GM20000 (cell line): ENCODE measurements around the gene SLC25A26.
"Not testable (repeated sequence)": the region's sequence is repeated elsewhere in the genome, so short reads cannot be mapped to it uniquely, and the experiment has no call there.

Experiments used
- DNase-seq: peaks from one replicate; pipeline ENCODE4 v3.0.0; 2012; ENCODE audit warnings: low spot score
- TF ChIP-seq, protein P1 (sequence below): IDR thresholded peaks from 2 replicates; pipeline ENCODE4 v1.5.1; 2012; ENCODE audit warnings: mild to moderate bottlenecking, control low read depth; ENCODE audit errors: extremely low read depth, missing control alignments

Gene SLC25A26

DNA sequence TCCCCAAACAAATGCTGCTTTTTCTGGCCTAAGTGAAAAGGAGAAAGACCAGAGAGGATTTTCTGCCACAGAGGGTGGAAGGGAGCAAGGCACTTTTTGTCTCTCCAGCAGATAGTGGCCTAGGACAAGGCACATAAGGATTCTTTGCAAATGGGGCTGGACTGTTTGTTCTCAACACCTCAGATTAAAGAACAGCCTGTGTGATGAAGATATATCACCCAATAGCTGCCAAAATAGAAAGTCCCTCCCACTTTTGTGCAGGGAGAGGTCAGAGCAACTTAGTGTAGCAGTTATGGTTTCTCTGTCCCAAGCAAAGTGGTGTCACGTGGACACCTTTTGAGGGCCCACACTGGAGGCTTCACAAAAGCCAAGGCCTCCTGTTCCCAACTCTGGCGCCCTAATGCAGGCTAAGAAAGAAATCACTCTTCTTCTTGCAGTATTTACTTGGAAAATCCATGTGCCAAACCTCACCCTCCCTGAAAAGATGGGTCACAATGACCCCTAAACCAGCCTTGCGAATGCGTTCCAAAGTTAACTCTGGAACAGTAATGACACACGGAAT lies 195.1 kb downstream of the SLC25A26 start:
- no peak for DNase-seq
- TF ChIP-seq, protein P1, sequence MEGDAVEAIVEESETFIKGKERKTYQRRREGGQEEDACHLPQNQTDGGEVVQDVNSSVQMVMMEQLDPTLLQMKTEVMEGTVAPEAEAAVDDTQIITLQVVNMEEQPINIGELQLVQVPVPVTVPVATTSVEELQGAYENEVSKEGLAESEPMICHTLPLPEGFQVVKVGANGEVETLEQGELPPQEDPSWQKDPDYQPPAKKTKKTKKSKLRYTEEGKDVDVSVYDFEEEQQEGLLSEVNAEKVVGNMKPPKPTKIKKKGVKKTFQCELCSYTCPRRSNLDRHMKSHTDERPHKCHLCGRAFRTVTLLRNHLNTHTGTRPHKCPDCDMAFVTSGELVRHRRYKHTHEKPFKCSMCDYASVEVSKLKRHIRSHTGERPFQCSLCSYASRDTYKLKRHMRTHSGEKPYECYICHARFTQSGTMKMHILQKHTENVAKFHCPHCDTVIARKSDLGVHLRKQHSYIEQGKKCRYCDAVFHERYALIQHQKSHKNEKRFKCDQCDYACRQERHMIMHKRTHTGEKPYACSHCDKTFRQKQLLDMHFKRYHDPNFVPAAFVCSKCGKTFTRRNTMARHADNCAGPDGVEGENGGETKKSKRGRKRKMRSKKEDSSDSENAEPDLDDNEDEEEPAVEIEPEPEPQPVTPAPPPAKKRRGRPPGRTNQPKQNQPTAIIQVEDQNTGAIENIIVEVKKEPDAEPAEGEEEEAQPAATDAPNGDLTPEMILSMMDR, result no peak

DNA sequence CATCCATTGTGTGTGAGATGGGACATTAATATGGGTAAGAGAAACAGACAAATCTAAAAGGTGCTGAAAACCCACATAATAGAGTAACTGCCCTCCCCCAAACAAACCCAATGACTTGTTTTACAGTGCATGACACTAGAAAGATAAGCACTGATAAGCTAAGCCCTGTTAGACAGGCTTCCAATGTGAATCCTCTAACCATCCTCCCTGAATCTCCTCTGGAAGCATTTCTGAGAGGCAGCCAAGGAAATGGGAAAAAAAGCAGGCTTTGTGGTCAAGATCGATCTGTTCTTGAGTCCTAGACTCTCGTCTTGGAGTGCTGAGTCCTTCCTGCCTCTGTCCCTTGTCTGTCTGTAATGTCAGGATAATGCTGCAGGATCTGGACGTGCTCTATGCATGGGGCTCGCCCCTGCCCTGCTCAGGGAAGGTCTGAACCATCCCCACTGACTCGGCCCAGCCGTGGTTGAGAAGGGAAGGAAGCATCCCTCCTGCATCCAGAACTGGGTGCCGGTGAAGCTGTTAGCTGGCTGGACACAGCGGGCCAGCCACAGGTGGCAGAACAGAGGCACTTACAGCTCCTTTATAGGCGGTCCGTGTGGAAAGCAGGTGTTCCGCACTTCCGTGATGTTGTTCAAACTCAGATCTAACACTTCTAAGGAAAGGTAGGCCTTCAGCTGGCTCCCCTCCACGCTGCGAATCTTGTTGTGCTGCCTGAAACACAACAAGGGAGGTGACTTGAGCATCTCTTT lies 195.9 kb downstream of the SLC25A26 start:
- no peak for DNase-seq
- TF ChIP-seq, protein P1, result no peak

DNA sequence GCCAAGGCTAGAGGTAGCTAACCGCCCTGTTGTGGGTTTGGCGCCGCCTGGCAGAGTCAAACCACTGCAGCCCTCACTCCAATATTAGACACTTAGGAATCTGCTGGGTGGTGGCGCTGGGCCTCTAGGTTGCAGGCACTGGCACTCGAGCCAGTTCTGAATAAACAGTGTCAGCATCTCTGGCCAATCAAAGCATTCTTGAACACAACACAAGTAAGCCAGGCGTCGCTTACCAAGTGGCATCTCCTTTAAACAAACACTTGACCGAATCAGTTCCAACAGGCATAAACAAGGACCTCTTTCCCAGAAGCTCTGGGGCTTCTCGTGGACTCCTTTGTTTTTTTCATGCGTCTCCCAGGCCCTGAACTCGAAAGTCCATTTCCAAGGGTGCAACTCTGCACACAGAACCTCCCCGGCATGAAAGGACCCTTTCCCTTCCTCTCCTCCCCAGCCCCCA lies 197.7 kb downstream of the SLC25A26 start:
- no peak for DNase-seq

DNA sequence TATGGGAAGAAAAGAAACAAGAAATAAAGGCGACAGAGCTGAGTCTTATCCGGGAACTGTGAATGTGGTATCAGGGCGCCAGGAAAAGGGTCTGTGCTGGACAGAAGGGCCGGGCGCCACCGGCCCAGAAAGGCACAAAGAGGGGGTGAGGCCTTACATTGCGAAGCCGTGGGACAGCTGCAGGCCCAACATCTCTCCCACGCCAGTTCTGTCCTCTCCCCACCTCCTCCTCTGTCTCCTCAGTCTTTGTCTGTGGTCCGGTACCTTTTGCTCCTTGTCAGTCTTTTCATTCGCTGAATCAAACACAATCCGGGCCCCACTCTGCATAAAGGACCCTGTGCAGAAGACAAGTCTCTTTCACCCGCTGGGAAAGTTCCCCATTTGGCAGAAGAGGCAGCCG lies 198.2 kb downstream of the SLC25A26 start:
- no peak for DNase-seq
- TF ChIP-seq, protein P1, result no peak

More for the DNA sequence above, 197.7 kb downstream of the SLC25A26 start:
- TF ChIP-seq, protein P1, result no peak

DNA sequence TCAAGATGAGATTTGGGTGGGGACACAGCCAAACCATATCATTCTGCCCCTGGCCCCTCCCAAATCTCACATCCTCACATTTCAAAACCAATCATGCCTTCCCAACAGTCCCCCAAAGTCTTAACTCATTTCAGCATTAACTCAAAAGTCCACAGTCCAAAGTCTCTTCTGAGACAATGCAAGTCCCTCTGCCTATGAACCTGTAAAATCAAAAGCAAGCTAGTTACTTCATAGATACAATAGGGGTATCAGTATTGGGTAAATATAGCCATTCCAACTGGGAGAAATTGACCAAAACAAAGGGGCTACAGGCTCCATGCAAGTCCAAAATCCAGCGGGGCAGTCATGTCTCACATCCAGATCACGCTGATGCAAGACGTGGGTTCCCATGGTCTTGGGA lies 200.3 kb downstream of the SLC25A26 start:
- DNase-seq, result not testable (repeated sequence)

DNA sequence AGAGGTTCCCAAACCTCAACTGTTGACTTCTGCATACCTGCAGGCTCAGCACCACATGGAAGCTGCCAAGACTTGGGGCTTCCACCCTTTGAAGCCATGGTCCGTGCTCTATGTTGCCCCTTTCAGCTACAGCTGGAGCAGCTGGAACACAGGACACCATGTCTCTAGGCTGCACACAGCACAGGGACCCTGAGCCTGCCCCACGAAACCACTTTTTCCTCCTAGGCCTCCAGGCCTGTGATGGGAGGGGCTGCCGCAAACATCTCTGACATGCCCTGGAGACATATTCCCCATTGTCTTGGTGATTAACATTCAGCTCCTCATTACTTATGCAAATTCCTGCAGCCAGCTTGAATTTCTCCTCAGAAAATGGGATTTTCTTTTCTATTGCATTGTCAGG lies 201.1 kb downstream of the SLC25A26 start:
- not testable (repeated sequence) for DNase-seq

DNA sequence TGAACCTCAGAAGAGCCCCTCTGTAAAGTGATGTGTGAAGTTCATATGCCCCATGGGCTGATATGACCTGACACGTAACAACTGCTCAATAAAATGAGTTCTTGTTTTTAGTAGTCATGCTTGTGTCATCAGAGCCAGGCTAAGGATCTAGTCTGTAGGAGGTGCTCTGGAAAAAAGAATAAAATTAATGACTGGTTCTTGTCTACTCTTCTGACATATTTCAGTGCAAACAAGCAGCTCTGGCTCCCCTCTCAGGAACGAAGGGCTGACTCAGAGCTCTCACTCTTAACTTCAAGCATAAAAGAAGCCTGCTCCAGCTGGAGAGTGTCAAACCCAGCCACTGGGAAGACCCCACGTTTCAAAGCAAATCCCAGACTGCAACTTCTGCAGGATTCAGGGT lies 203.0 kb downstream of the SLC25A26 start:
- TF ChIP-seq, protein P1, result no peak
- DNase-seq, result no peak

DNA sequence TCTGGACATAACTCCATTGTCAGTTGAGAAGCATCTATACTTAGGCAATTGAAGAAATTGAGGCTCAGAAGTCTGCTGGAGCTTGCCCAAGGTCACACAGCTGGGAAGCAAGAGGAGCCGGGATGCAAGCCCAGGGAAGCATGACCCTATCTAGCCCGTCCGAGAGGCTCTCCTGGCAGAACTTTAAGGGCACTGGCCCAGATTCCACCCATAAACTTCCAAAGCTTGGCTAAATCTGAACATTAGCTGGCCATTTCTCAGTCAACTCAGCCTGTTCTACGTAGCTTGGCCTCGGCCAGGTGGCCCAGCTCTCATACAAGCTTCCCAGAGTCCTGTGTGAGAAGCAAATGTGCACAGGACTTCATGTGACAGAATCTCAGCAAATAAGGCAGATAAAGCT lies 204.2 kb downstream of the SLC25A26 start:
- no peak for DNase-seq
- TF ChIP-seq, protein P1, result no peak
